Measurements from ENCODE around the gene SERPIND1.

DNA sequence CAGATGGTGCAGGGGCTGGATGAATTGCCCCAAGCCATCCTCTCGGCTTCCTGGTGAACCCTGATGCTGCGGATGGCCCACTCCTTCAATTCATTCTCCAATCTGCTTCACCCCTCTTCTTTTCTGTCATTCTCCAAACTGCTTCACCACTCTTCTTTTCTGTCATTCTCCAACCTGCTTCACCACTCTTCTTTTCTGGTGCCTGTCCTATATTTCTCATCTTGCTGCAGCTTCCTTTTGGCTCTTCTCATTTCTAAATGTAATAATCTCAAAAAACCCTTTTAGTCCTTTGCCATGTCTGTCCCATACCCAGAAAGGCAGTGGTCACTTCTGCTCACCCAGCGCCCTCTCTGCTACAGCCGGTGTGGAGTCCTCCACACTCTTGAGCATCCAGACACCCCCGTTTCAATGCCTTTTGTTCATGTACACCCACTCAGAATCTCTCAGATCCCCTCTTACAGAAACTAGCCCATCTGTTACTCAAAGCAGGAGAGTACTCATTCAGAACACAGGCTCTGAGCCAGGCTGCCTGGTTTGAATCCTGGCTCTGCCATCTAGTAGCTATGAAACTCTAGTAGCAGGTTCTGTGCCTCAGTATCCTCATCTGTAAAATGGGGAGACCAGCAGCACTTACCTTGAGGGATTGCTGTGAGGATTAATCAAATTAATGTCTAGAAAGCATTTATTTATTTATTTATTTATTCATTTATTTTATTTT lies 14.9 kb downstream of the SERPIND1 start:
- no peak for TF ChIP-seq POLR2AphosphoS5 (IDR thresholded peaks at IDR 0.05)
- TF ChIP-seq, protein P1, sequence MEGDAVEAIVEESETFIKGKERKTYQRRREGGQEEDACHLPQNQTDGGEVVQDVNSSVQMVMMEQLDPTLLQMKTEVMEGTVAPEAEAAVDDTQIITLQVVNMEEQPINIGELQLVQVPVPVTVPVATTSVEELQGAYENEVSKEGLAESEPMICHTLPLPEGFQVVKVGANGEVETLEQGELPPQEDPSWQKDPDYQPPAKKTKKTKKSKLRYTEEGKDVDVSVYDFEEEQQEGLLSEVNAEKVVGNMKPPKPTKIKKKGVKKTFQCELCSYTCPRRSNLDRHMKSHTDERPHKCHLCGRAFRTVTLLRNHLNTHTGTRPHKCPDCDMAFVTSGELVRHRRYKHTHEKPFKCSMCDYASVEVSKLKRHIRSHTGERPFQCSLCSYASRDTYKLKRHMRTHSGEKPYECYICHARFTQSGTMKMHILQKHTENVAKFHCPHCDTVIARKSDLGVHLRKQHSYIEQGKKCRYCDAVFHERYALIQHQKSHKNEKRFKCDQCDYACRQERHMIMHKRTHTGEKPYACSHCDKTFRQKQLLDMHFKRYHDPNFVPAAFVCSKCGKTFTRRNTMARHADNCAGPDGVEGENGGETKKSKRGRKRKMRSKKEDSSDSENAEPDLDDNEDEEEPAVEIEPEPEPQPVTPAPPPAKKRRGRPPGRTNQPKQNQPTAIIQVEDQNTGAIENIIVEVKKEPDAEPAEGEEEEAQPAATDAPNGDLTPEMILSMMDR (IDR thresholded peaks at IDR 0.05), result no peak

Measured in gastroesophageal sphincter (tissue), 3 donors.